ENCODE measurements around the gene ARMC2.

GRCh38 chr6:108961077-108961476 is 112.9 kb downstream of the ARMC2 start:
- TF ChIP-seq POLR2A (IDR thresholded peaks at IDR 0.05; ENCODE audit: low read length): no peak
- TF ChIP-seq GATA1 (IDR thresholded peaks at IDR 0.05; ENCODE audit: low read depth, low read length): no peak

Measured in erythroblast (primary cell).